Measurements from ENCODE around the gene MYO5B.

DNA sequence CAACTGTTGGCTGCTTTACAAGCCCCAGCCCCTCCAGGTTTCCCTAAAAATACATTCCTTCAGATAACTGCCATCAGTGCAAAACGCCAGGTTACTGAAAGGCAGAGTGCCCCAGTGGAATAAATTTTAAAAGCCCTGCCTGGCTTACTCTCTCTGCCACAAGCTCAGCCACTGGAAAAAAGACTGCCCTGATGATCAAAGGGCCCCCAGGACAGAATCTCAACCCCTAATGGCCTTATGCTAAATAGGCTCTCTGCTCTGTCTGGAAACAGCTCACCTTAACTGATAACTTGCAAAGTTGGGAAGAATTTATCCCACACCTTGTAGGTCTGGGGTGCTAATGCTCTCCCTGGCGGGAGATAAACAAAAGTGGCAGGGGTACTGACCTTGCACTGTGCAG is 37.5 kb upstream of the MYO5B start:
- TF ChIP-seq, protein P1, sequence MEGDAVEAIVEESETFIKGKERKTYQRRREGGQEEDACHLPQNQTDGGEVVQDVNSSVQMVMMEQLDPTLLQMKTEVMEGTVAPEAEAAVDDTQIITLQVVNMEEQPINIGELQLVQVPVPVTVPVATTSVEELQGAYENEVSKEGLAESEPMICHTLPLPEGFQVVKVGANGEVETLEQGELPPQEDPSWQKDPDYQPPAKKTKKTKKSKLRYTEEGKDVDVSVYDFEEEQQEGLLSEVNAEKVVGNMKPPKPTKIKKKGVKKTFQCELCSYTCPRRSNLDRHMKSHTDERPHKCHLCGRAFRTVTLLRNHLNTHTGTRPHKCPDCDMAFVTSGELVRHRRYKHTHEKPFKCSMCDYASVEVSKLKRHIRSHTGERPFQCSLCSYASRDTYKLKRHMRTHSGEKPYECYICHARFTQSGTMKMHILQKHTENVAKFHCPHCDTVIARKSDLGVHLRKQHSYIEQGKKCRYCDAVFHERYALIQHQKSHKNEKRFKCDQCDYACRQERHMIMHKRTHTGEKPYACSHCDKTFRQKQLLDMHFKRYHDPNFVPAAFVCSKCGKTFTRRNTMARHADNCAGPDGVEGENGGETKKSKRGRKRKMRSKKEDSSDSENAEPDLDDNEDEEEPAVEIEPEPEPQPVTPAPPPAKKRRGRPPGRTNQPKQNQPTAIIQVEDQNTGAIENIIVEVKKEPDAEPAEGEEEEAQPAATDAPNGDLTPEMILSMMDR (IDR thresholded peaks at IDR 0.05; ENCODE audit: poor library complexity) = no peak
- TF ChIP-seq EZH2phosphoT487 (IDR thresholded peaks at IDR 0.05; ENCODE audit: low read depth, severe bottlenecking, unreplicated experiment) (no peak), EZH2 (IDR thresholded peaks at IDR 0.05; ENCODE audit: borderline replicate concordance) (no peak)

All from hepatocyte (in vitro differentiated cells).